GM21423 (cell line): ENCODE results near the gene CARMIL3.
"Not testable (repeated sequence)": the region's sequence is repeated elsewhere in the genome, so short reads cannot be mapped to it uniquely, and the experiment has no call there.

Experiments used
- ATAC-seq: cut with Tn5 transposase; IDR thresholded peaks from one replicate; pipeline ENCODE4 v1.9.1; 2021; ENCODE audit warnings: mild to moderate bottlenecking, moderate library complexity; ENCODE audit not compliant: unreplicated experiment

CARMIL3 gene

GRCh38 chr14:24051789-24052655 lies at the start of gene CARMIL3:
Gene CARMIL3 (plus strand): TSS chr14:24052009. CDS start chr14:24052154, 145 bp downstream.
- ATAC-seq, result peak; percentile 75

- ATAC-seq, result peak; percentile 14
These were observed 45.4 kb upstream of the CARMIL3 start for GRCh38 chr14:24006471-24006816.

GRCh38 chr14:24006817-24007652 lies 44.8 kb upstream of the CARMIL3 start:
- peak; percentile 82 for ATAC-seq

- ATAC-seq, result no peak
These were observed 40.8 kb upstream of the CARMIL3 start for GRCh38 chr14:24011051-24011450.

GRCh38 chr14:24012726-24013273 lies 39.0 kb upstream of the CARMIL3 start:
- not testable (repeated sequence) for ATAC-seq

- ATAC-seq, result peak; percentile 68
These were observed 37.9 kb upstream of the CARMIL3 start for GRCh38 chr14:24013654-24014514.

- ATAC-seq, result not testable (repeated sequence)
These were observed 36.1 kb upstream of the CARMIL3 start for GRCh38 chr14:24015745-24016144.

- not testable (repeated sequence) for ATAC-seq
These were observed 32.8 kb upstream of the CARMIL3 start for GRCh38 chr14:24018978-24019377.

GRCh38 chr14:24019944-24020343 lies 31.9 kb upstream of the CARMIL3 start:
- ATAC-seq, result not testable (repeated sequence)

GRCh38 chr14:24020520-24020919 lies 31.3 kb upstream of the CARMIL3 start:
- not testable (repeated sequence) for ATAC-seq

GRCh38 chr14:24024939-24025418 lies 26.8 kb upstream of the CARMIL3 start:
- not testable (repeated sequence) for ATAC-seq

- ATAC-seq, result not testable (repeated sequence)
These were observed 22.1 kb upstream of the CARMIL3 start for GRCh38 chr14:24029687-24030086.

GRCh38 chr14:24031331-24031730 lies 20.5 kb upstream of the CARMIL3 start:
- not testable (repeated sequence) for ATAC-seq

GRCh38 chr14:24032727-24033418 lies 18.9 kb upstream of the CARMIL3 start:
- no peak for ATAC-seq

- peak; percentile 16 for ATAC-seq
These were observed 16.0 kb upstream of the CARMIL3 start for GRCh38 chr14:24035769-24036168.

GRCh38 chr14:24036169-24036962 lies 15.4 kb upstream of the CARMIL3 start:
- peak; percentile 69 for ATAC-seq

GRCh38 chr14:24036963-24037657 lies 14.7 kb upstream of the CARMIL3 start:
- not testable (repeated sequence) for ATAC-seq

GRCh38 chr14:24037658-24038037 lies 14.2 kb upstream of the CARMIL3 start:
- ATAC-seq, result no peak
